HG03064 (cell line): ENCODE measurements around the gene DMRT1.
A peak's percentile ranks its signal among the peaks of the same experiment; 100 is the strongest.
"Not testable (repeated sequence)": the region's sequence is repeated elsewhere in the genome, so short reads cannot be mapped to it uniquely, and the experiment has no call there.

ENCODE experiments used
- ATAC-seq: cut with Tn5 transposase; IDR thresholded peaks from one replicate; pipeline ENCODE4 v1.9.1; 2021; ENCODE audit warnings: low read depth; ENCODE audit not compliant: unreplicated experiment

DMRT1 gene

DNA sequence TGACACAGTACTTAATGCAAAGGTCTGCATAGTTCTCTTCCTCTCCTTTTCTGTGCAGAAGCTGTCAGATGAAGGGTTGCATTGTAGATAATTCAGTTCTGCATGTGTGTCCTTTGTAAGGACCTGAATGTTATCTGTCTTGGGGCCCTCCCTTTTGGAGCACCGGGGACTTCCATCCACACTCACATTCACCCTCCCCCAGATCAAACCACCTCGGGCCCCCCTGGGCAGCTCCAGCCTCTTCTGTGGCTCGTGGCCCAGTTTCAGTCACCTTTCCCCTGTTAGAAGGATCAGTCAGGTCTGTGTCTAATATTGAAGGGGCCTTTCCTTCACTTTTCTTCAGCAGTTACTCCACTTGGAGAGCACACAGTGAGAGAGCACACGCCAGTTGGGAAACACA, 11.0 kb downstream of the DMRT1 start:
- ATAC-seq: no peak

DNA sequence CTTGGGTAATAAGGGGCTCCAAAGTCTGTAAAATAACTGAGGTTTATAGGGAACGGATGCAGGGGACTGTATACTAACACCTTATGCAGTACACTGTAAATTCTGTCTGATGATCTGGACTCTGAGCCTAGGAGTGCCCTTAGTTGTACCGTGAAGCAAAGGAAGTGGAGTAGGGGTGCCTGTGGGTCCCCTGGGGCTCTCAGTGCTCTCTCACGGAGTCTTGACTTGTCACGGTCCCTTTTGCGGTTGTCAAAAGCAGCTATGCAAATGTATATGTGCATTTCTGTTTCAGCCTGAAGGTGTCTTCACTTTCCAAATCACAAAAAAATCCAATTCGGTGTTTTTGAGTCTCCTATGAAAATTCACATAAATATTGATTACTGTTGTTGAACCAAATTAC, 17.8 kb downstream of the DMRT1 start:
- peak; percentile 100 for ATAC-seq

DNA sequence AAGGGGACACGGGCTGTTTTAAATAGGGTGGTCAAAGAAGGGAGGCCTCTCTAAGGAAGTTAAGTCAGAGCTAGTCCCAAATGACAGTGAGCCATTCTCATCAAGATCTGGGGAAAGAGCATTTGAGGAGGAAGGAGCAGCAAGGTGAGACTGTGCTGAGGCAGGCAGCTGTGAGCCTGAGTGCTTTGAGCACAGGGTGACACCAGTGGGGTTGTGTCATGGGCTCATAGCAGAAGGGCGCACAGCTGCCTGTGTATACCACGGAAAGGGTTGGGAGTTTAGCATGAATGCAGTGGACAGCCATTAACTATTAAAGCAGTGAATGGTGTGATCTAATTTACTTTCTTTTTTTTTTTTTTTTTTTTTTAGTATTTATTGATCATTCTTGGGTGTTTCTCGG, 19.2 kb downstream of the DMRT1 start:
- ATAC-seq: no peak

- not testable (repeated sequence) for ATAC-seq
Observed at GRCh38 chr9:861525-861924, 20.0 kb downstream of the DMRT1 start.

- ATAC-seq: no peak
Observed at GRCh38 chr9:875119-875962, 33.8 kb downstream of the DMRT1 start.

- ATAC-seq: no peak
Observed at GRCh38 chr9:876425-876824, 34.9 kb downstream of the DMRT1 start.

GRCh38 chr9:878239-878638, 36.7 kb downstream of the DMRT1 start:
- no peak for ATAC-seq

DNA sequence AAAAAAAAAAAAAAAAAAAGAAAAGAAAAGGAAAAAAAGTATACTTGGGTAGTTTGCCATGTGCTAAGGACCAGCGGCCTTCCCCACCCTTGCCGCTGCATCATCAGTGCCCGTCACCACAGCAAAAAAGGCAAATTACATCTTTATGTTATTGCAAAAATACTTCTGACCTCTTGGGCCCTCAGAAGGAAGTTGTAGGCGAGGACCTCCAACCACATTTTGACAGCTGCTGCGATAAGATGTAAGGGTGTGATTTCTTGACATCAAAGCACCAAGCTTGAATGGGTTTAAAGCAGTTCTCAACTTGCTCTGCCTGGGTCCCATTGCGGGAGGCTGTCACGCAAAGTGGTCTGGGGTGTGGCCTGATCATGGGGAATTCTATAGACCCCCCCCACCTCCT, 39.2 kb downstream of the DMRT1 start:
- no peak for ATAC-seq

DNA sequence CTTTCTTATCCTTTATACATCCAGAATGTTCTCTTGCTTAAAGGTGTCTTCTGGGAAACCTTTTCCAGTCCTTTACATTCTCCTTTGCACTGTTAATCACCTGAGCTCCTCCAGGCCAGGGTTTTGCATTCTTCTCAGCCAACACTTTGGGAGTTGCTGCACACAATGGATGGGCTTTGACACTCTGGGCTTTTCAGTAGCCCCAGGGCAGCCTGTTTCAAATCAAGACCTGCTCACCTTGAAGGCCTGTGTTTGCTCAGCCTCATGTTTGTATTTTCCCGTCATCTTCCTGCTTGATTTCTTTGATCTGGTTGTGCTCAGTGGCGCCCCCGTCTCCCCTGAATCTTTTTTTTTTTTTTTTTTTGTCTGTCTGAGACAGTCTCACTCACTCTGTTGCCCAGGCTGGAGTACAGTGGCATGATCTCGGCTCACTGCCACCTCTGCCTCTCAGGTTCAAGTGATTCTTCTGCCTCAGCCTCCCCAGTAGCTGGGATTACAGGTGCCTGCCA, 41.0 kb downstream of the DMRT1 start:
- no peak for ATAC-seq

DNA sequence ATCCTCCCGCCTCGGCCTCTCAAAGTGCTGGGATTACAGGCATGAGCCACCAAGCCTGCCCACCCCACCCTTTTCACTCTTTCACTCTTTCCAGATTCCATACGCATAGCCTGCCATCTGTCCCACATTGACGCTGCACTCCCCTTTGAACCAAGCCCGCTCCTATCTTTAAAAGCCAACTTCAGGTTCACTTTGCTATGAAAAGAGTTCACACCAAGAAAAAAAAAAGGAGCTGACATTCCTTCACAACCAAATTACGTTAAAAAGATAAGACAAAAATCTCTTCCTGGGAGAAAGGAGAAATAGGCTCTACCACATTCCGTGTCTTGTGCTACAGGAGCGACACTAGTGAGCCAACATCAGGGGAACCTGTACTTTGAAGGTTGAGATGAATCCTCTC, 41.5 kb downstream of the DMRT1 start:
- ATAC-seq: no peak

GRCh38 chr9:886886-887285, 45.4 kb downstream of the DMRT1 start:
- no peak for ATAC-seq

DNA sequence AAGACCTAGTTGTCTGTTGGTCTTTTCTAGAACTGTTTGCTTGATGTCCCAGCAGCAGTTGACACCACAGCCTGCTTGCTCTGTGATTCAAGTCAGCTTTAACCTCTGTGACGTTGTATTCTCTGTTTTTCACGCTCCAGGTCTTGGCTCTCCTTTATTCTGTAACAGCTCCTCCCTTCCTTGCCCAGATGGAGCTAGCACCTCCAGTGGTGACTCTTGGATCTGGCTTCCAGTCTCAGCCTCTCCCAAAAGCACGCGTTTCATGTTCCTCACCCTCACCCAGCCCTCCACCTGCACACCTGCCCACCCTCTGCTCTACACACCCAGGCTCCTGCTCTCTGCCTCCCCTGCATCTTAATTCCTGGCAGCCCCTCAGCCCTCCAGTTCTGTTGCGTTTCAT, 50.6 kb downstream of the DMRT1 start:
- ATAC-seq: no peak

- ATAC-seq: no peak
Observed at GRCh38 chr9:893115-893514, 51.6 kb downstream of the DMRT1 start.

DNA sequence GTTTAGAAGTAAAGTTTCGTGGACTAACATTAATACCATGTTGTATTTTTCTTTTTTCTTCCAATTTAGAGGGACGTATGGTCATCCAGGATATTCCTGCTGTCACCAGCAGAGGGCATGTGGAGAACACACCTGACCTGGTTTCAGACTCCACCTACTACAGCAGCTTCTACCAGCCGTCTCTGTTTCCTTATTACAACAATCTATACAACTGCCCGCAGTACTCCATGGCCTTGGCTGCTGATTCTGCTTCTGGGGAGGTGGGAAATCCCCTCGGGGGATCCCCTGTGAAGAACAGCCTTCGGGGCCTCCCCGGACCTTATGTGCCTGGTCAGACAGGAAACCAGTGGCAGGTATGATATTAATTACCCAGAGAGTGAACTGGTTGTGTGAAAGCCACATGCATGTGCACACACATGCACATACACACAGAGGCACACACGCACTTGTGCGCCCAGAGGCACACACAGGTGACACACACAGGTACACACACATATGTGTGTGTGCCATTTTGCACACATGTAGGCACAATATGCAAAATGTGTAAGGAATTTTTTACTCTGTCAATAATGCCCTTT, 52.4 kb downstream of the DMRT1 start:
- peak; percentile 99 for ATAC-seq

DNA sequence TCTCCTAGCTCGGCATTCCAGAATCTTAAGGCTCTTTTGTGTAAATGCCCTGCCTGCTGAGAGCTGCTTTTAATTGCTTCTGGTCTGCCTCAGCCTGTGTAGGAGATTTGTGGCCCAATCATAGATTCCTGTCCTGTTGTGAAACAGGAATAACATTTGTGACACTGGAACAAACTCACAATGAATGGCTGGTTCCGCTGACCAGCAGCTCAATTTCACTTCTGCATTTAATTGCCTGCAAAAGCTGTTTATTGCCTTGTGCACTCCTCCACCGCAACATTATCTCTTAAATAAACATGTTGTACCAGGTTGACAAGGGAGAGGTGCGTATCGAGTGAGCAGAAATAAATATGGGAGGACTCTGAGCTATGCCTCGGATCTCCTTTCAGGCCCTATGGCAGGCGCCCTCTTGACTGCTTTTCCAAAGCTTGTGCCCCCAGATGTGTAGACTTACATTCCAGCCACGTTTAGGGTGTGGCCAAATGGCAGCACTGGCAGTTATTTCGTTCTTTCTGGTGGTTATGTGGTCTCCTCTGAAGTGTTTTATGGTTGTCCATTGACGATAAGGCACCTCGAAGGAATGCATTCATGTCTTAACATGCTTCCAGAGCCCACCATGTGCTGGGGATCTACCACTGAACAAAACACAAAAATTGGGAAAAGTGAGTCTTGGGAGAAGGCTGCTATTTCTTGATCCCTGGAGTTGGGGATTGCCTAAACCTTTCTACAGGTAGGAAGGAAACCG, 58.1 kb downstream of the DMRT1 start:
- ATAC-seq: no peak

GRCh38 chr9:903886-904285, 62.4 kb downstream of the DMRT1 start:
- no peak for ATAC-seq

- no peak for ATAC-seq
Observed at GRCh38 chr9:905906-906305, 64.4 kb downstream of the DMRT1 start.

DNA sequence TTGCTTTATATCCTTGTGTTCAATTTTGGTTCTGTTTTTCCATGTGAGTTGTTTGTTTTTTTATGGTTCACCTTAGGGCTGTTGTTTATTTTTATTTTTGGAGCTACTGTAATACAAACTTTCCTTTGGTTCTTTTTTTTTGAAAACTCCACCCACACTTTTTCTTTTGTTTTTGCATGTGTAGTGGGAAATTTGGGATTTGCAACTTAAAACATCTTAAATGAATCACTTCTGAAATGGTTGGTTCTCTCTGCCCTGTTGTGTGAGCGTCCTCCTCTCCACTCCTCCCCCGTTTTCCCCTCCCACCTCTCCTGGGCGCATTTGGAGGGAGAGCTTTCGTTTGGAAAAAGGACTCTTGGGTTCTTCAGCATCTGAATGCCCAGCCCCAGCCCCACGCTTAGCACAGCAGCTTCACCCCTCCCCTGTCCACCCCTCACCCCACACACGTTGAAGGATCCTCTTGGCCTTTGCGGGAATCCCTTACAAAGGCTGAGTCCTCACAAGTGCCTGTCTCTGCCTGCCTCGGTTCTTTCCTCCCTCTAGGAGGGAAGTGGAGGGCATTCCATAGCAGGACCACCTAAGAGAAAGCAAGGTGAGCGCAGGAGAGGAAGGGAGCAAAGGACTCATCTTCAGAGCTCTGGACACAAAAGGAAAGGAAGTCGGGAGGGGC, 67.2 kb downstream of the DMRT1 start:
- ATAC-seq: no peak

- ATAC-seq: no peak
Observed at GRCh38 chr9:911005-911404, 69.5 kb downstream of the DMRT1 start.

- no peak for ATAC-seq
Observed at GRCh38 chr9:912776-913175, 71.3 kb downstream of the DMRT1 start.

GRCh38 chr9:913526-913925, 72.0 kb downstream of the DMRT1 start:
- ATAC-seq: not testable (repeated sequence)
